ENCODE data around the gene HLA-DPA1.

The HLA-DPA1 gene

DNA sequence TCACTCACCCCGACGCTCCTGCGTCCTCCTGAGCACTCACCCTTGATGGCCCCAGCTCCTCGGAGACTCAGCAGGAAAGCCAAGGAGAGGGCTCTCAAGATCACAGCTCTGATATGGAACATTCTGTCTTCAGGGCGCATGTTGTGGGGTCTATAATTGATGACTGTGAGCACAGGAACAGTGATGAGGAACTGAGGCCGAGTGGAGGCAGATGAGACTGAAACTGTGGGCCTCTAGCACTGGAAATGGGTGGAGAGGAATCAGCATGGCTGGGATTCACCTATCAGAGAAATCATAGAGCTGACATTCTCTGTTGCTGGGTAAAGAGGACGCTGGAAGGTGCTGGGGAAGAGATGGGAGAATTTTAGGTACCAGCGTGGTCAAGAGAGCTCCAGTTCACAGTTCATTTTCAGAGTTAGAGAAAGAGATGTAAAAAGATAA is at the start of gene HLA-DPA1:
Gene HLA-DPA1 (minus strand): TSS at position 219 of the 441 bp plus-strand sequence.
- DNase-seq (ENCODE audit: insufficient read length, low spot score) (no peak), FAIRE-seq (no peak)
- TF ChIP-seq, protein P1, sequence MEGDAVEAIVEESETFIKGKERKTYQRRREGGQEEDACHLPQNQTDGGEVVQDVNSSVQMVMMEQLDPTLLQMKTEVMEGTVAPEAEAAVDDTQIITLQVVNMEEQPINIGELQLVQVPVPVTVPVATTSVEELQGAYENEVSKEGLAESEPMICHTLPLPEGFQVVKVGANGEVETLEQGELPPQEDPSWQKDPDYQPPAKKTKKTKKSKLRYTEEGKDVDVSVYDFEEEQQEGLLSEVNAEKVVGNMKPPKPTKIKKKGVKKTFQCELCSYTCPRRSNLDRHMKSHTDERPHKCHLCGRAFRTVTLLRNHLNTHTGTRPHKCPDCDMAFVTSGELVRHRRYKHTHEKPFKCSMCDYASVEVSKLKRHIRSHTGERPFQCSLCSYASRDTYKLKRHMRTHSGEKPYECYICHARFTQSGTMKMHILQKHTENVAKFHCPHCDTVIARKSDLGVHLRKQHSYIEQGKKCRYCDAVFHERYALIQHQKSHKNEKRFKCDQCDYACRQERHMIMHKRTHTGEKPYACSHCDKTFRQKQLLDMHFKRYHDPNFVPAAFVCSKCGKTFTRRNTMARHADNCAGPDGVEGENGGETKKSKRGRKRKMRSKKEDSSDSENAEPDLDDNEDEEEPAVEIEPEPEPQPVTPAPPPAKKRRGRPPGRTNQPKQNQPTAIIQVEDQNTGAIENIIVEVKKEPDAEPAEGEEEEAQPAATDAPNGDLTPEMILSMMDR (IDR thresholded peaks at IDR 0.05; ENCODE audit: insufficient read depth, missing control alignments), result no peak

DNA sequence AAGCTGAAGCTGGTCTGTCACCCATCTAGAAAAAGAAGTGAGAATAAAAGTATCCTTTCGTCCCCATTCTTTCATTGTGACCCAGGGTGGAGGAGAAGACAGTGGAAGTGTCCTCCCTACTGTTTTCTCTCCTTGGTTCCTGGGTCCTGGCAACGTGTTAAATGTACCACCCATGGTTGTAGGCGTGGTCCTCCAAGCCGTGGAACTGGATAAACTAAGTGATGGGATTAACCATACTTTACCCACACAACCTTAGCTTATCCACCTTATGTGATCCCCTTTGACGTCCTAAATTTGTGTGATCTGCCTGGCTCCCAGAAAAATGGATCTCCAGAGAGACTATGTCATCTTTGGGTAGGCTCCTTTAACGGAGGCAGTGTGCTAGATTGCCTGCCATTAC is 49.7 kb upstream of the HLA-DPA1 start:
- FAIRE-seq, result no peak
- no peak for DNase-seq (ENCODE audit: insufficient read length, low spot score)
- TF ChIP-seq, protein P1 (IDR thresholded peaks at IDR 0.05; ENCODE audit: insufficient read depth, missing control alignments), result no peak

DNA sequence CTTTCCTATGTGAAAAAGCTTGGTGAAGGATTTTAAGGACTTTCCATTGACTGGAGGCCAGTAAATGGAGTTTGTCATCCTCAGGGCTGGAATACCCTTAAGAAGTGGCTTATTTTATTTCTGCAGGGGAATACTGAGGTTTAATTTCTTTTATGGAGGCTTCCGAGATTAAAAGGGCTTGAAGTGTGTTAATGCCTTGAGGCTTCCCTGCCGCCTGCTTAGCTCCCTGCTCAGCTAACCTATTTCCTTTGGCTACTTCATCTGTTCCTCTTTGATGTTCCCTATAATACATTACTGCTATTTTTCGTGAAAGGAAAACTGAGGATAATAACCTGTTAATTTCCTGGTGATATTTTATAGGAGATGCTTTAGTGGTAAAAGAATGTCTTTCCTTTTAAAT is 46.6 kb upstream of the HLA-DPA1 start:
- TF ChIP-seq, protein P1 (IDR thresholded peaks at IDR 0.05; ENCODE audit: insufficient read depth, missing control alignments), result no peak
- FAIRE-seq, result no peak
- DNase-seq (ENCODE audit: insufficient read length, low spot score), result no peak

DNA sequence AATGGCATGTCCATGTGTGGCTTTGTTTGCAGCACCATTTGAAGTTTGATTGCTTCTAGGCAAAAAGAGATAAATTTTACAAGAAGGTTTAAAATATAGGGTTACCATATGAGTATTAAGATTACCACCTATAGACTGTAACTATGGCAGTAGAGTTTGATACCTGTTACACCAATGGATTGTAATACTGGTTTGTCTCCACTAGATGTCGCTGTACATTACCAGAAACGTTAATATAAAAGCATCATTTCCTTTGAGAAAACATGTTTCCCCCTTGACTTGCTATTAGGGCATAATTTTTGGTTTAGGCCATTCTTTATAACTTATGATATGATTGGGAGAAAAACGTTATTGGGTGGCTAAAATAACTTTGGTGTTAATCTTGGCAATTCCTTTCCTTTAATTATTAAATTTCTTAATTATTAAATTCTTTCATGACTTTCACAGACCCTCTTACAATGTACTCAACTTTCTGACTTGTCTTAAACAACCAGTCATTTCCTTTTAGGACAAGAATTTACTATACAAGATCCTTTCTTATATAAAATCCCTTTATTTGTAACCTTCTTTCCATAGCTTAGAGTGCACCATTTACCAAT is 45.2 kb upstream of the HLA-DPA1 start:
- DNase-seq (ENCODE audit: insufficient read length, low spot score), result no peak
- TF ChIP-seq, protein P1 (IDR thresholded peaks at IDR 0.05; ENCODE audit: insufficient read depth, missing control alignments), result peak; percentile 66
- FAIRE-seq, result peak; percentile 81

DNA sequence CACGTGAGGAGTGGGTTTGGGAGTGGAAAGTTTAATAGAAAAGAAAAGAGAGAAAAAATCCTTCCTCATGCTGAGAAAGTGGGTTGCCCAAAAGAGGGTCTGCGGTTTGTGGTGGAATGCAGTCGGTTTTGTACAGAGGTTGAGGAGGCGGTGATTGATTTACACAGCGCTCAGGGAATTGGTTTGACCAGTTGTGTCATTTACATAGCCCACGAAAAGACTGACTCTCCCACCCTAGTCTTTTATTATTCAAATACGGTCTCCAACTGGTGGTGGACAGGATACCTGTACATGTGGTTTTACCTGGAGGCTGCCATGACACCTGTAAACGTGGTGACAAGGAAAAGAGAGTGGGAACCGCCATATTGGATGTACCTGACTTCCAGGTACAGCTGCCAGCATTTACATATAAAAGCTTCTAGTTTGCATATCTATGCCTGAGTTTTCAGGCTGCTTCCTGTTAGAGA is 44.4 kb upstream of the HLA-DPA1 start:
- no peak for DNase-seq (ENCODE audit: insufficient read length, low spot score)
- FAIRE-seq, result no peak
- TF ChIP-seq, protein P1 (IDR thresholded peaks at IDR 0.05; ENCODE audit: insufficient read depth, missing control alignments), result no peak

DNA sequence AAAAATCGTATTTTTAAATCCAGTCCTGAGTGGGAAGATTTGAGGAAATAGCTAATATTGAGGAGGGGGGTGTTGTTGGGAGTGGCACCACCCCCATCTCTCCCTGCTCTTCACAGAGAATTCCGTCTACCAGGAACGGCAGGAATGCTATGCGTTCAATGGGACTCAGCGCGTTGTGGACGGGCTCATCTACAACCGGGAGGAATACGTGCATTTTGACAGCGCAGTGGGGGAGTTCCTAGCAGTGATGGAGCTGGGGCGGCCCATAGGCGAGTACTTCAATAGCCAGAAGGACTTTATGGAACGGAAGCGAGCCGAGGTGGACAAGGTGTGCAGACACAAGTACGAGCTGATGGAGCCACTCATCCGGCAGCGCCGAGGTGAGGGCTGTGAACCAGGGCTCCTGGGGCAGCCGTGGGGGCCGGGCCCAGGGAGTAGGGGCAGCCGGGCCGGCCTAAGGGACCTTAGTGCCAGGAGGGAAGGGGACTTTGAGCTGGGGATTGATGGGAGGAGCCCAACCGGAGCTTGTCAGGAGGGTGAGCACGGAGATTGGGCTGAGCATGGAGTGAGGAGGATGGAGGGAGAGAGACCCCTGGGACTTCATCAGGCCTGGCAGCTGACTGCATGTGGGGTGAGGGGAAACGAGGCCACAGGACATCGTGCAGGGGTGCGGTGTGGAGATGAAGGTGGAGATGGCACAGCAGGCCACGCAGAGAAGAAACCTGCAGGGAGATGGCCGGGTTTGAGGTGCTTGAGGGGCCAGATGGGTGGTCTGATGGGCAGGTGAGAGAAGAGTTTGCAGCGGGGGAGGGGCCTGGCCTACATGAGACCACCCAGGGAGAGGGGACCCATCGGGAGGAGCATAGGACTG is 43.6 kb upstream of the HLA-DPA1 start:
- no peak for DNase-seq (ENCODE audit: insufficient read length, low spot score)
- TF ChIP-seq, protein P1 (IDR thresholded peaks at IDR 0.05; ENCODE audit: insufficient read depth, missing control alignments), result no peak
- no peak for FAIRE-seq

DNA sequence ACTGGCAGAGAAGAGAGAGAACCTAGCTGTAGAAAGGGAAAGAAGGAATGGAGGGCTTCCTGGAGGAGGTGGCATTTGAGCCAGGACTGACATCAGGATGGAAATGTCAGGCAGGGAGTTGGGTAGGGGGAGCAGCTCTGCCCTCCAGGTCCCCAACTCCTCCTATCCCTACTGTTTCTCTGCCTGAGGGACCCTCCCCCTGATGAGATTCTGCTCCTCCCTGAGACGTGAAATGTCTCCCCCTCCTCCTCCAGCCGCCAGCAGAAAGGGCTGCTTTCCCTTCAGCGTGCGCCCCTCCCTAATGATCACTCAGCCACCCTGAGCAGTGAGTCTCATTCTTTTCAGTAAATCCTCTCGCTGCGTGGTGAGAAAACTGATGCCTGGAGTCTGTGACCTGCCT is 43.0 kb upstream of the HLA-DPA1 start:
- no peak for DNase-seq (ENCODE audit: insufficient read length, low spot score)
- TF ChIP-seq, protein P1 (IDR thresholded peaks at IDR 0.05; ENCODE audit: insufficient read depth, missing control alignments), result no peak
- FAIRE-seq, result no peak
